NCI-H1092 treated with DMSO at 0.1 percent for 48 hours (cell line): ENCODE data around the gene GPC6.

Experiments used
- DNase-seq: peaks from one replicate; lab custom pipeline; 2025; lab: John Stamatoyannopoulos, UW

GPC6 gene

GRCh38 chr13:93777504-93777903, 550.9 kb downstream of the GPC6 start:
- no peak for DNase-seq

GRCh38 chr13:93778548-93778947, 551.9 kb downstream of the GPC6 start:
- no peak for DNase-seq

DNA sequence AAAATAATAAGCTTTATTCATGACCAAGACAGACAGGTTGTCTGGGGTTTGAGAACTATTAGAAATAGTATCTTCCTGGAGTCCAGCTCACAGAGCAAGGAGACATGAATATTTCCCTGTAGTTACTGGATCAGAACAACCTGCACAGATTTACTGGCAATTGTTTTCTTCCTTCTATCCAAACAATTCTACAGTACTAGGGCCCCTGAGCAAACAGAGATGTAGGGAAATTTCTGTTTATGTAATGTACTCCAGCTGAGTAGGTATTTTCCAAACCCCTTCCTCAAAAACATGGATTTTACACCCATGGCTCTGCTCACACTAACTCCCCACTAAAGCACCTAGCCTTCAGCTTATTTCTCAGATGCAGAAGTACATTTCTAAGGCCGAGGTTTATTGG, 557.6 kb downstream of the GPC6 start:
- no peak for DNase-seq

DNA sequence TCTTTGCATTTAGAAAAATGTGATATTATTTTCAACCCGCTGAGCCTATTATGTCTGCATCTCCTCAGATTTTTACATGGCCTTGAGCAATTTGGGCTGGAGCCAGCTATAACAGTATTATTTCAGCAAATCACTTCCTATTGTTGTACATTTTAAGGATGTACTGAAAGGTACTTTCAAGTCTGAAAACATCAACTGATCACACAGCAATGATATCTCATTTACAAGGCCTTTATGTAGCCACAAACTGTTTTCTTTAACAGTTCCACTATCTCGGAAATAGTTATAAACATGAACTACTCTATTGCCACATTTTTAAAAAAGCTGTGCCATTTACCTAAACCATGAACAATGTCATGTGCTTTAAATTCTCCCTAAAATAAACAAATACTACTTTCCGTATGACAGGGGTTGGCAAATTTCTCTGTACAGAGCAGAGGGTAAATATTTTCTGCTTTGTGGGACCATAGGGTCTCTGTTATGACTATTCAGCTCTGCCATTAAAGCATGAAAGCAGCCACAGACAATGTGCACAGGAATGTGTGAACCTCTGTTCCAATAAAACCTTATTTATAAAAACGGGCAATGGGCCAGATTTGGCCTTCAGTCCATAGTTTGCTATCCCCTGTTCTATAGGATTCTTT, 560.4 kb downstream of the GPC6 start:
- no peak for DNase-seq

- DNase-seq: no peak
Observed at GRCh38 chr13:93788456-93788855, 561.8 kb downstream of the GPC6 start.

DNA sequence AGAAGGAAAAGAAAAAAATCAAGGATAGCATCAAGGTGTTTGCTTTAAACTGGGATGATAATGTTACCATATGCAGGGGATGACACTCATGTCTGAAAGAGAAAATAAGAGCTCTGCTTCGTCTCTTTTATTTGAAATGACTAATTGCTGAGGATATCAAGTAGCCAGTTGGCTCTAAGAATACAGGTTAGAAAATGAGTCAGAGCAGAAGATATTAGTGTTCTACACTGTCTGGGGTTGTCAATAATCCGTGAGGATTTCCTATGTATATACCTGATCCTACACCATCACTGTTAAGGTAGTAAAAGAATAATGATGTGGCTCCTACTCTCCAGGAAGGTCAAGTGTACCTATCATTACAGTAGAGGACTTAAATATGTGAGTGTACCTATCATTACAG, 562.5 kb downstream of the GPC6 start:
- no peak for DNase-seq

DNA sequence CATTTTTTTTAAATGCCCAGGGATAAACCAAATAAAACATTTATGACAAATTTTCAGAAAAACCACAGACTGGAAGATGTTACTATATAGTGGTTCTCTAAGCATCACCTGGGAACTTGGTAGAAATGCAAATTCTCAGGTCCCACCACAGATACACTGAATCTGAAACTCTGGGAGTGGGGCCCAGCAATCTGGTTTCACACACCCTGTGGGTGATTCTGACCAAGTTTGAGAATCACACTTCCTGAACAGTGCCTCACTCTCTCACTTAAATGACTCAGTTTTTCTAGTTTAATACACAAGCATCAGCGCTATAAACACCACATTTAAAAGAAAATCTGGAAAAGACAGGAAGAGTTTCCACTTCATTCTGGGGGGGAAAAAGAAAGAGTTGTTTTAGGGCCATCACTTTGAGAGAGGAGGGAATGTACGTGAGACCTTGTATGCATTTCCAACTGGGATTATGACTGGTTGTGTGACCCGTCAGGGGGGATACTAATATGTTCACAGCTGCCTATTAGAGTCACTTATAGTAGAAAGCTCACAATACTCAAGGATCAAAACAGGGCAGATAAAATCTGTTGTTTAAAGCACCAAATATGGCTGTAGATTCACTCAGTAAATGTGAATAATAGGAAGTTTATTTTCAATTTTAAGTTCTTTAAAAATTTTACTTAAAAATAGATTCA, 567.7 kb downstream of the GPC6 start:
- no peak for DNase-seq

DNA sequence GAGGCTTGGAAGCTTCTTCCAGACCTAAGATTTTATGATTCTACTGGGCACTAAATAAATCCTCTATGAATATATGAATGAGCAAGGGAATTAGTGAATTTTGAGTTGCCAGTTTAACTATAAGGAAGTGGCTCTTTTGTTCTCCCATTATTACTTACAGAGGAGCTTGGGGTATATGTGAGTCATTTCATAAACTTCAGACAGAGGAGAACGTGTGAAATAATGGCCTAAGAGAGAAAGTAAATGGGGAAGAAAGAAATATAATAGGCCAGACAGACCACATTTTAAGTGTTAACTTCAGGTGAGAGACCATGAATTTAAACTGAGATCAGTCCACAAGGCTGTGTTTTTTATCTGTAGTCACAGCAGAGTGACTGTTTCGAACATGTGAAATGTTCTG, 570.9 kb downstream of the GPC6 start:
- DNase-seq: no peak

GRCh38 chr13:93800342-93800741, 573.7 kb downstream of the GPC6 start:
- no peak for DNase-seq

- no peak for DNase-seq
Observed at GRCh38 chr13:93805736-93806135, 579.1 kb downstream of the GPC6 start.

DNA sequence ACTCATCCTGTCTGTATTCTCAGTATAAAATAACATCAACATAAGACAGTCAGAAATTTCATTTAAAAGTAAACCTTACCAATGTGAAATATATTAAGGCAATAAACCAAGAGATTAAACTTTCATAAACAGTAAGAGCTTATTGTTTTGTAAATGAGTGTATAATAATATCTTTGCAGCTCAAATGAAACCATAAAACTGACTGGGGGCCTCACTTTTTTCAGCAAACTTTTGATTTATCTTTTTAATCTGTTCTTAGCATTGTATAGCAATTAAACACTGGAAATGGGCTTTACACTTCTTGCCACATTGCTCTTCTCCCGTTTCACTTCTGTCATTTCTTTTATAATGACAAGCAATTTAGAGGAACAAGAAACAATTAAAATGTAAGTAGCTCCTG, 580.3 kb downstream of the GPC6 start:
- no peak for DNase-seq

GRCh38 chr13:93810264-93810663, 583.7 kb downstream of the GPC6 start:
- DNase-seq: no peak

- DNase-seq: no peak
Observed at GRCh38 chr13:93811071-93811737, 584.6 kb downstream of the GPC6 start.

DNA sequence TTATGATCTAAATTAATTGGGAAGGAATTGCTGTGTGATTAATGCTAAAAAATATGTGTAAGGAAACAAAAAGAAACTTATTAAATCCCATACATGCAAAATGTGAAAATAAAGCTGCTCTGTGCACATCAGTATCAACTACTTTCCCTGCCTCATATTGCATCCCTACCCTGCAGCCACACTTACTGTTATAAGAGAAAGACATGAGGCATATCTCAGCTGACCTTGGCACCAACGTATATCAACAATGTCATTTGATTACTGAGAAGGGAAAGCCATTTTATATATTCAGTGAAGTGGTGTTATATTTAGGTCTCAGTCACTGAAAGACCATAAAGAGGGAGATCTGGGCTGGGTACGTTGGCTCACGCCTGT, 585.1 kb downstream of the GPC6 start:
- no peak for DNase-seq

- no peak for DNase-seq
Observed at GRCh38 chr13:93814658-93815057, 588.1 kb downstream of the GPC6 start.

- DNase-seq: no peak
Observed at GRCh38 chr13:93818345-93818744, 591.7 kb downstream of the GPC6 start.

DNA sequence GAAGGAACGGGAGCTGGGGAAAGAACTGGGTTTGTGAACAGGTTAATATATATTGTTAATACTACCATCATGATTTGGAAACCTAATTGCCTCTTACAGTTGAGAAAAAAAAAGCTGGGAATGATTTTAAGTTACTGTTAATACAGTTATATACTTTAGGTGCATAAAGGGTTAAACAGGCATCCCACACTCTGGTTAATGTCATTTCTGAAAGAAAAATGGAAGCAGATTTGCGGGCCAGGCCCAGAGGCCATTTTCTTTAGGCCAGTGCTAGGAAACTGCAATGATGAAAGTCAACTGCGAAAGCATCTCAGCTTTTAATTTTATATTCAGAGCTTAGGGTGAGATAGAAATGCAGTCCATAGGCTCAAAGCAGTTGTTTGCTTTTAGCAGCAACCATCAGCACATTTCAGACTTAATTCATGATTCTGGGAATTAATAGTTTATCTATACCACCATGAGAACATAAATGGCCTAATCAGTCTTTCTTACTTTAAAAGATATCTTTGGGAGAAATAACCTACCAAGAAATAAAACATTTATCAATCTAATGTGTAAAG, 592.8 kb downstream of the GPC6 start:
- DNase-seq: no peak

- no peak for DNase-seq
Observed at GRCh38 chr13:93824286-93824685, 597.7 kb downstream of the GPC6 start.

DNA sequence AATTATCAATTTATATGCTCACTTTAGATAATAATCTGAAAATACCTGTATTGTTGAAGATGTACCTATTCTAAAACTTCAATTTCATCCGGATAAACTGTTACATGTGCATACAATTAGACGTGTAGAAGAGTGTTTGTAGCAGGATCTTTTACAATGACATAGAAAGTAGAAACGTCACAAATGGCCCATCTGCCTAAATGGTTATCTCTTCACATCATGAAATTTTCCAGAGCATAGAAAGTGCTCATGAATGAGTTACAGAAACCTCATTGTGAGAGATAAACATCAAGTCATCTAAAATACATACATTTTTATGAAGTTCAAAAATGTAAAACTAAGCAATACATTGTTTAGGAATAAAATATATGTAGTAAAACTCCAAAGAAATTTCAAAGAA, 607.4 kb downstream of the GPC6 start:
- no peak for DNase-seq

GRCh38 chr13:93843082-93843481, 616.5 kb downstream of the GPC6 start:
- DNase-seq: no peak

GRCh38 chr13:93847162-93847561, 620.6 kb downstream of the GPC6 start:
- DNase-seq: no peak

DNA sequence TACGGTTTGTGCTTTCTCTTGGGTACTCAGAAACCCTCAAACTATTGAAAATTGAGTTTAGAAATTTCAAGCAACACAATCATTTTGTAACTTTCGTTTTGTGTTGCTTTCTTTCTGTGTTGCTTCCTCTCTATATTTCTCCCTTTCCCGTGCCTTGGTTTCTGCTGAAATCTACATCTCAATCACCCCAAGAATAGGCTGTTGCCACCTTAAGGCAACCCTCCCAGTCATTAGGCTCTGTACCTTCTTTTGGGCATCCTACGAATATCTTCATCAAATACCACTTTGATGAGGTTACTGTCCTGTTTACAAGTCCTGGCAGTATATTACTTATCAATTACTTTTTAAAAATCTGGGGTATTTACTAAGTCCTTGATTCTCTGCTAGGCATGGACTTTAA, 621.6 kb downstream of the GPC6 start:
- DNase-seq: no peak

DNA sequence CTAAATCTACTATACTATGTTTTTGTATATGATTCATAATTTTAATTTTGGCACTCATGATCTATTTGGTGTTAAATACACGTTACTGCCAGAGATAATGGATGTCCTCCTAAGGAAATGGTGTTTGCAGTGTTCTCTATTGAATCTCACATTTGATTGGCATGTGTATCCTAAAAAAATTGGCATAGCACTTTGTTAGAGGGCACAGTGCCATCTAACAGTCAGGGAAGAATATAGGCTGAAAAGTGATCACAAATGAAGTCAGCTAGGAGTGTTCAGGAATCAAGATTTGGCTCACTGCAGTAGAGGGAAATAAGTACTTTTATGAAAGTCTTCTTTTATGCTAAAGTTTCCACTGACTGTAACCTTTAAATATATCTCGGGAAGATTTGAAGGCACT, 624.6 kb downstream of the GPC6 start:
- peak; percentile 87 for DNase-seq
